Measurements from ENCODE around the gene KIAA1217.

The KIAA1217 gene

GRCh38 chr10:24394461-24395190 lies 185.7 kb downstream of the KIAA1217 start:
- no peak overlapping the region for H3K4me3 ChIP-seq (ENCODE audit: low read depth in 1 of 2, low read length in 1 of 2)
- no peaks in the 10 kb centered on the region for H3K36me3 ChIP-seq
- no peaks in the 10 kb centered on the region for H3K27me3 ChIP-seq
- H3K4me1 ChIP-seq (ENCODE audit: control insufficient read depth in 1 of 2, insufficient read depth in 1 of 2, low read depth in 1 of 2, low read length in 1 of 2): no peaks in the 10 kb centered on the region
- no peak overlapping the region for H3K27ac ChIP-seq
- H3K9me3 ChIP-seq: no peaks in the 10 kb centered on the region
- no peak for TF ChIP-seq CTCF (IDR thresholded peaks at IDR 0.05)

GRCh38 chr10:24396396-24396795 lies 187.5 kb downstream of the KIAA1217 start:
- Histone ChIP-seq H3K4me3 (ENCODE audit: low read depth in 1 of 2, low read length in 1 of 2) (no peak overlapping the region), H3K4me1 (ENCODE audit: control insufficient read depth in 1 of 2, insufficient read depth in 1 of 2, low read depth in 1 of 2, low read length in 1 of 2) (no peaks in the 10 kb centered on the region), H3K27me3 (no peaks in the 10 kb centered on the region), H3K27ac (no peak overlapping the region), H3K9me3 (no peaks in the 10 kb centered on the region), H3K36me3 (no peaks in the 10 kb centered on the region)
- TF ChIP-seq CTCF (IDR thresholded peaks at IDR 0.05): no peak

GRCh38 chr10:24397662-24398061 lies 188.7 kb downstream of the KIAA1217 start:
- Histone ChIP-seq H3K27ac (no peak overlapping the region), H3K9me3 (no peaks in the 10 kb centered on the region), H3K4me3 (ENCODE audit: low read depth in 1 of 2, low read length in 1 of 2) (no peak overlapping the region), H3K36me3 (no peaks in the 10 kb centered on the region), H3K4me1 (ENCODE audit: control insufficient read depth in 1 of 2, insufficient read depth in 1 of 2, low read depth in 1 of 2, low read length in 1 of 2) (no peaks in the 10 kb centered on the region), H3K27me3 (no peaks in the 10 kb centered on the region)
- no peak for TF ChIP-seq CTCF (IDR thresholded peaks at IDR 0.05)

GRCh38 chr10:24404567-24404966 lies 195.6 kb downstream of the KIAA1217 start:
- no peak for TF ChIP-seq CTCF (IDR thresholded peaks at IDR 0.05)
- H3K9me3 ChIP-seq: no peaks in the 10 kb centered on the region
- H3K4me1 ChIP-seq (ENCODE audit: control insufficient read depth in 1 of 2, insufficient read depth in 1 of 2, low read depth in 1 of 2, low read length in 1 of 2): no peaks in the 10 kb centered on the region
- no peaks in the 10 kb centered on the region for H3K36me3 ChIP-seq
- H3K4me3 ChIP-seq (ENCODE audit: low read depth in 1 of 2, low read length in 1 of 2): no peak overlapping the region
- H3K27ac ChIP-seq: no peak overlapping the region
- H3K27me3 ChIP-seq: no peaks in the 10 kb centered on the region

DNA sequence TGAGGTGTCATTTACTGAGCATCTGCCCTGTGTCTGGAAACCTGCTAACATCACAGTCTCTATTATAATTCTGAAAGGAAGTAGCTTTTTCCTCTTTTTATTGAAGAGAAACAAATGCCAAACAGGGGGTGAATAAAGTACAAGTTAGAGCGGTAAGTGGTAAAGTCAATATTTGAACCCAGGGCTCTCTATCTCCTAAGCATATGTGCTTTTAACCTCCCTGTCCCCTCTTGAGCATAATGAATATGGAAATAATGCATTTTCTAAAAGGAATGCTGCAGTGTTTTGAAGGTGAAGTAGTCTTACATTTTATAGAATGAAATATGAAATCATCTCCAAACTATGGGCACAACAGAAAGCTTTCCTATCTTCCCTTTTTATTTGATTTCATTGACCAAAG lies 196.7 kb downstream of the KIAA1217 start:
- Histone ChIP-seq H3K27ac (no peak overlapping the region), H3K9me3 (no peaks in the 10 kb centered on the region), H3K4me3 (ENCODE audit: low read depth in 1 of 2, low read length in 1 of 2) (no peak overlapping the region)

More for the DNA sequence above, 196.7 kb downstream of the KIAA1217 start:
- no peaks in the 10 kb centered on the region for H3K4me1 ChIP-seq (ENCODE audit: control insufficient read depth in 1 of 2, insufficient read depth in 1 of 2, low read depth in 1 of 2, low read length in 1 of 2)
- H3K27me3 ChIP-seq: no peaks in the 10 kb centered on the region
- TF ChIP-seq CTCF (IDR thresholded peaks at IDR 0.05): no peak
- no peaks in the 10 kb centered on the region for H3K36me3 ChIP-seq
